GM19397 (cell line): ENCODE results near the gene GCK.
"Not testable (repeated sequence)": the region's sequence is repeated elsewhere in the genome, so short reads cannot be mapped to it uniquely, and the experiment has no call there.

ENCODE experiments used
- ATAC-seq: cut with Tn5 transposase; IDR thresholded peaks from one replicate; pipeline ENCODE4 v1.9.1; 2021; ENCODE audit warnings: mild to moderate bottlenecking, moderate library complexity; ENCODE audit not compliant: unreplicated experiment

Gene GCK

DNA sequence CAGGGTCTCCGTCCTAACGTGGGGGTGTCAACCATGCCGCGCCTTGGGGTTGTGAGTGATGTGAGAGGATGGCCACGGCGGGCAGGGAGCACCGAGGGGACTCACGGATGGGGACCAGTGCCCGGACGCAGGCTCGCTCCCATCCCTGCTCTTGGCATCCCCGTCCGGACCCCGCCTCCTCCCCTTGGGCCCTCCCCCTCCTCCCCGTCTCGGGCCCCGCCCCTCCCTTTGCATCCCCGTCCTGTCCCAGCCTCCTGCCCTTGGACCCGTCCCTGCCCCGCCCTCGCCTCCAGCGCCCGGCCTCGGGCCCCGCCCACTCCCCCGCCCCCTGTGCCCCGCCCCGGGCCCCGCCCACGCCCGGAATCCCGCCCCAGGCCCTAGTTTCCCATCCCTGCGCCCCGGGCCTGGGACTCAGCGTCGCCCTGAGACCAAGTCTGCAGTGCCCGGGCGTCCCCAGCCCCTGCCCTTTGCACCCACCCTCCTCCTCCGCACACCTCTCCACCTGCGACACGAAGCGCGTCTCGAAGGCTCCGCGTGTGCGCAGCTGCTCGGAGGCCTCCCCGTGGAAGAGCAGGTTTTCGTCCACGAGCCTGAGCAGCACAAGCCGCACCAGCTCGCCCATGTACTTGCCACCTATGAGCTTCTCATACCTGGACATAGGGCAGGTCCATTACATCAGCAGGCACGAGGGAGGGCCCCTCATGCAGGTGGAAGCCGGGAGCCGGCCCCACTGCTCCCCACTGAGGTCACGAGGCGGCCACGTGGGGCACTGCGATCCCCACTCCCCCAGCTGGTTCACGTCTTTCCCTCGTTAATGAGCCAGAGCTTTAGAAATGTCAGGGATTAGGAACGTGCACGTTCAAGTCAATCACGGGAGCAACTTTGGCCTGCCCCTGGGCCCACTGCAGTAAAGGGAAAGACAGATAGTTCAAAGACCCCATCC lies 43.0 kb downstream of the GCK start:
- ATAC-seq, result no peak

- no peak for ATAC-seq
Observed at GRCh38 chr7:44145479-44145968, 43.7 kb downstream of the GCK start.

DNA sequence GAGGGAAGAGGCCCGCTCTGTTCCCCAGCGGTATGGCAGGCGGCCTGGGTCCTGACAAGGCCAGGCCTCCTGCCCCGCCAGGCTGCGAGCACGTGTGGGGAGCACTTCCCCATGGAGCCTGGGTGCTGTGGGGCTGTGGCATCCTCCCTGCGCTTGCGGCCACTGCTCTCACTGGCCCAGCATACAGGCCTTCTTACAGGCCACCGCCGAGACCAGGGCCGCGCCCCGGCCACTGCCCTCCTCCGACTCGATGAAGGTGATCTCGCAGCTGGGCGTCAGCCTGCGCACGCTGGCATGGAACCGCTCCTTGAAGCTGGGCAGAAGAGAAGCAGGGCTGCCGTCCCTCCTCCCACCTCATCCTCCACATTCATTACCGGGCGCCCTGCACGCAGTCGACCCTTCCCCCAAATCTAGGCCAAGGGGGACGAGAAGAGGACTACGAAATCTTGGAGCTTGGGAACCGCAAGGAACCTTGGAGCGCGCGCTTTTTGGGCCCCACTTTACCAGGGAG lies 44.2 kb downstream of the GCK start:
- no peak for ATAC-seq

DNA sequence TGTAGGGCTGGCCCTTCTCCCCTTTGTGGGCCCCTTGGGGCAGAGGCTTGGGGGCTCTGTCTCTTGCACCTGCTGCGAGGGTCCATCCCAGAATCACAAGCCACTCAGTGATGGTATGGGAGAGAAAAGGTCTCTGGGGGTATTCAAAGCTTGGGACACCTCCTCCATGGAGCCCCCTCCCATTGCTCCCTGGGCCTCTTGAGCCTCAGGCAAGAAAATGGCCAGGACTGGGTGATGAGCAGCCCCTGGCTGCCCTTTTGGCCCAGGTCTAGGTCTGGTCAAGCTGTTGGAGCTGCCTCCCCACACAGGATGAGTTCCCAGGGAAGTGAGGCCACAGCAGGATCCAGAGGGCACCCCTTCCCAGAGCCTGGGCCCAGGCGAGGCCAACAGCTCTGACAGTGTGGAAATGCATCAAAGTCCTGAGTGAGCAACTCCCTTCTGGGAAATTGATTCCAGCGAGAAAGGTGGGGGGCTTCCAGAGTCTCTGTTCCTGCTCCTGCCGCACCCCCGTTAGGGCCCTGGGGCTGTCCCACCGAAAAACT lies 44.7 kb downstream of the GCK start:
- ATAC-seq, result no peak

DNA sequence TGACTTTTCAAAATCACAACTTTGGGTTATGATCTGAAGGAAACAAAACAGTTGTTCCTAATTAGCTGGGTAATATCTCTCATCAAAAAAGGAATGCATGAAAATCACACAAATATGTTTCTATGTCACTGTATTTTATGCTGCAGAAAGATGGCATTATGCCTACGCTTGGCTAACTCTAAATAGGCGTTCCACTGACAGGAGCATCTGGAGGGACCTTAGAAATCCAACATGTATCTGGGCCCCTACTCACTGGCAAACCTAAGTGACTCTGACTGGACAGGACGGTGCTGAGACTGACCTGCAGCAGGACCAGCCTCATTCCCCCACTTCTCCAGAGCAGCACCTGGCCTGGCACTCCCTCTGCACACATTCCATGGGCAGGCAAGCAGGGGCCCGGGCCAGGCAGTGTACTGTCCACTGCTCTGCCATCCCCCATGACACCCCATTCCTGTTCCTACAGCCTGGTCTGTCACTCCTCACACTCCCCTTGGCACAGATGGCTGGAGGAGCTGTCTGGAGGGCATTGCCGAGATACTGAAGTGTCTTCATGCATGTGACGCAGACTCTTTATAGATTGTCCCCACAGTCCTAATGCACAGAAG lies 45.5 kb downstream of the GCK start:
- no peak for ATAC-seq

DNA sequence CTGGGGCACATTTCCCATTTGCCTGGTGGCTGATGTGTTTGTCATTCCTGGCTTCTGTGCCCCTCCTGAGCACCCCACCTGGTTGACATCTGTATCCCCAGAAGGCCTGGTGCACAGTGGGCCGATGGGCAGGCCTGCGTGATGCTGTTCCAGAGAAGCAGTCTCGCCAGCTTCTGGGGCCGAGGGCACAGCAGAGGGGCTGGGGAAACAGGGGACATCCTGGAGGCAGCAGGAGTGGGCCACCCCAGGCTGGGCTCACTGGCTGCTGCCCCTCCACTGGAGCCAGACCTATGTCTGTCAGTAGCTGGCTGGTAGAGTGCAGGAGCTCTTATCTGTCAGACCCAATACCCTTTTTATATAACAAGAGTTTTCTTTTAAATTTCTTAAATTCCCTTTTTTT lies 47.2 kb downstream of the GCK start:
- no peak for ATAC-seq

DNA sequence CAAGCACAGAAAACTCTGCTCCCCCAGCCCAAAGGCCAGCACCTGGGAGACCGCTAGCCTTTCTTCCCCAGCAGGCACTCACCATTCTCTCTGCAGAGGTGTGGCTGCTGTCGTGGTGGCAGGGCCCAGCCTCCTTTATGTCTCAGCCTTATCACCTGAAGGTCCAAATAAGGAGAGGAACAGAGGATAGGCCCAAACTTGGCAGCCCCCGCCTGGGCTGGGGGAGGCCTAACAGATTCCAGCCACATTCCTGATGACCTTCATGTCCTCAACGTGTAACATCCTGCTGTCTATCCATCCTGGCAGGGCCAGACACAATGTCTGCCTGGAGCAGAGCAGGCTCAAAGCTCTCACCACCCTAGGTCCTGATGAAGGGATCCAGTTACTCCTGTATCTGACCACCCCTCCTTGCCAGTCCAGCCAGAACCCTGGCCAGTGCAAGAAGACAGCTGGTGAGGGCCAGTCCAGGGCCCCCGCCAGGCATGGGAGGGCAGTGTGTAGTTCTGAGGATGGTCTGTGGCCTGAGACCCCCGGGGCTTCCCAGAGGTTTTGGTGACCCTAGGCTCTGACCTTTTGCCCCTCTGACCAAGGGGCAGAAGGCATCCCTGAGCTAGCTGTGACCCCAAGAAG lies 47.9 kb downstream of the GCK start, which contains the start of gene MYL7:
Gene MYL7 (minus strand): TSS at position 112 of the 630 bp plus-strand sequence. CDS start 27 bp downstream, at position 85.
- ATAC-seq, result no peak

- ATAC-seq, result no peak
Observed at GRCh38 chr7:44140341-44140740, 48.9 kb downstream of the GCK start.

DNA sequence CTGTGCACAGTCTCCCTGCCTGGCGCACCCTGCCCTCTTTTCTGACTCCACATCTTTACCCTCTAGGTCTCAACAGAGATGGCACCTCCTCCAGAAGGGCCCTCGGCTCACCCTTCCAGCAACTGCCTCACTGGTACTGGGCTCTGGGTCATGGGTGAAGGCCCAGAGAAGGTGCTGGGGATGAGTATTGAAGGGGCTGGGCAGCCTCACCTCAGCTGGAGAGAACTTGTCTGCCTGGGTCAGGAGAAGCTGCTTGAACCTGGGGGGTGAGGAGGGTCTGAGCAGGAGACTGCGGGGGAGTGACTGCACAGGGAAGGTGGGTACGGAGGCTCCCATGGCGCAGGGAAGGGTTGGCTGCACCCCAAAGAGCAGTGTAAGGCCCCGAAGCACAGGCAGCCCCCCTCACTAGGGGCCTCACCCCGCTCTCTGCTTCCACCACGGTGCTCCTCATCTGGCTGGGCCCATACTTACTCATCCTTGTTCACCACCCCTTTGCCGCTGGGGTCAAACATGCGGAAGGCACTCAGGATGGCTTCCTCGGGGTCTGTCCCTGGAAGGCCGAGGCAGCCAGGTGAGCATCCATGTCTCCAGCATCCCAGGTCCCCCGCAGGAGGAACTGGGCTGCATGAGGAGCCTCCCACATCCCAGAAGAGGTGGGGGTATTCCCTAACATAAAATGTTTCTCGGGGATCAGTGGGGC lies 49.8 kb downstream of the GCK start:
- ATAC-seq, result no peak

DNA sequence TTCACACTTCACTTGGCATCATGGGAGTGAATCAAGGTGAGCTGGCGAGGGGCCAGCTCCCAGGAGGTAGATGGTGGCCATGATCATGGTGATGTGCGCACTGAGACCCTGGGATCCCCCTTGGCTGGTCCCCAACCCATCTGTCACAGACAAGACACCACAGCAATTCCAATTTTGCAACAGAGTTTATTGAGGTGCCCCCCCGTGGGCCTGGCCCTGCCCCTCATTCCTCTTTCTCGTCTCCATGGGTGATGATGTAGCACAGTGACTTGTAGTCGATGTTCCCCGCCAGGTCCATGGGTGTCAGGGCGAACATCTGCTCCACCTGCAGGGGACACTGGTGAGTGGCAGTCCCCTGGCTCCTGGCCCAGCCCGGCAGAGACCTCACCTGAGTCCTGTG lies 50.5 kb downstream of the GCK start:
- no peak for ATAC-seq

DNA sequence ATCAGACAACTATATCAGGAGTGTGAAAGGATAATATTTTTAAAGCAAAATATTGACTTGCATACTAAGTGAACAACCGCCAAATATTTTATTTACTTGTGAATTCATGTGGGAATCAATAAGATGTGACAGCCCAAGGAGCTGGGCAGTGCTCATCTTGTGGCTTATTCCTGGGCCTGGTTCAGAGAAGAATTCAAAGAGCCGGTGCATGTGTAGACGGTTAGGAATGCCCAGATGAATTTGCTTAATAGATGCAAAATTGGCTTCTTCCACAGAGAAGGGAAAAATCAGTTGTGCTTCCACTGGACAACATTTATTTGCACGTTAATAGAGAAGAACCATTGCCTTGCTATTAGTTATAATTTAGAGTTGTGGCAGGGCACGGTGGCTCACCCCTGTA lies 52.5 kb downstream of the GCK start:
- ATAC-seq, result no peak

DNA sequence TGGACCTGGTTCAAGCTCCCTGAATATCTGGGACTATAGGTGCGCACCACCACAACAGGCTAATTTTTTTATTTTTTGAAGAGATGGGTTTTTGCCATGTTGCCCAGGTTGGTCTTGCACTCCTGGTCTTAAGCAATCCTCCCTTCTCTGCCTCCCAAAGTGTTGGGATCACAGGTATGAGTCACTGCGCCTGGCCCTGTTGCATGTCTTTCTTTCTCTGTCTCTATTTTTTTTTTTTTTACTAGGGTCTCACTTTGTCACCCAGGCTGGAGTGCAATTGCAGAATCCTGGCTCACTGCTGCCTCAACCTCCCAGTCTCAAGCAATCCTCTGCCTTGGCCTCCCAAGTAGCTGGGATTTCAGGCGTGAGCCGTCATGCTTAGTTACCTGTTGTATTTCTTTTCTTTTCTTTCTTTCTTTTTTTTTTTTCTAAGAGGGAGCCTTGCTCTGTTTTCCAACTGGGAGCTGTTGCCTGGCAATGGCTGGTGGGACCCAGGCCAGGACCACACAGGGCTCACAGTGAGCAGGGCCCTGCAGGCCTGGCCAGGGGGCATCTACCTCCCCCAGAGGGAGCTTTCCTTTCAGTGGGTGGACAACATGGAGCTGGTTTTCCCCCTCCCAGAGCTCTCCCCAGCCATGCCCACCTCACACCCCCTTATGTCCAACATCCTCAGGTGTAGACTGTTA lies 54.2 kb downstream of the GCK start:
- no peak for ATAC-seq

DNA sequence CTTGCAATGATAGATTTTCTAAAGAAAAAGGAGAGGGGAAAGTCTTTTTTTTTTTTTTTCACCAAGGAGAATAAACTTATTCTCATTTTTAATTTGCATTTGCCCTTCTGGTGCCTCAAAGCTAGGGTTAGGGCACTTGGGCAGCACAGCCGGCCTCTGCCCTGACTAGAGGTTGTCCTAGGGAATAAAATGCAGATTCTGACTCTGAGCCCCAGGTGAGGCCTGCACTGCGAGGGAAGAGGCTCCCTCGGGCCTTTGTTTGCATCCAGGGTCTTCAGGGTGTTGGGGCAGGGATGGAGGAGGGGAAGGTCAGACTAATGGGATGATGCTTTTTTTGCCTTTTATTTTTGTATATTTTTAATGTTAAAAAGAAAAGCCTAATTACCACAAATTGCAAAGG lies 55.9 kb downstream of the GCK start:
- no peak for ATAC-seq

GRCh38 chr7:44132039-44132438 lies 57.2 kb downstream of the GCK start:
- ATAC-seq, result no peak

GRCh38 chr7:44131173-44132029 lies 57.8 kb downstream of the GCK start:
- no peak for ATAC-seq

DNA sequence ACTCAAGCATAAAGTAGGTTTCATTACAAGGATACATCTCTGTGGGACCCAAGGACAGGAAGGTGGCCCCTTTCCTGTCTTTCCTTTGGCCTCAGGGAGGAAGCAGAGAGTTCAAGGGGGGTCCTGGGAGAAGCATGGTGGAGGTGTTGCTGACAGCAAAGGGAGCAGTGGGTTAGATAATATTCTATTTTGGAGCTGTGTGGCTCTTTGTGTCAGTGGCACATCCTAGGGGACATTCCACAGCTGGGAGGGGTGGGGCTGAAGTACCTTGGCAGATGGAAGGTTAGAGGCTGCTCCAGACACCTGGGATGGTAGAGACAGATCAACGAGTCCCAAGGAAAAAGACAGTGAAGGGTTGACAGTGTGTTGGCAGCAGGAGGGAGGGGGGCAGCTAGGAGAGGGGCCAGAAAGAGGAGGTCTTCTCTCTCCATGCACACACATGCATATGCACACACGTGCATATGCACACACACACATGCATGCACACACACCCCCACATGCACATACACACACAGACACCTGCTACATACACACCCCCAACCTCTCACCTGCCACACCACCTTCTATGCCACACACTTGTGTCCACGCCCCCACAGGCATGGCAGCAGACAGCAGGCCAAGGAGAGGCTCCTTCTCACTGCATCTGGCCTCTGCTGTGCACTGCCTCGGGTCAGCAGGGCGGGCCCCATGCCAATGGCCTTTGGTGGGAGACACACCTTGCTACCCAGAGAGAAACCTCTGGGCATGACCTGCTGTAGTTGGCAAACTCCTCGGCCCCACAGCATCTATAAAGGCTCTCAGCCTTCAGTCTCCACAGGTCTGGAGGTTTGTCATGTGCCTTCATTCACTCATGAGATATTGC lies 60.3 kb downstream of the GCK start:
- ATAC-seq, result no peak

- no peak for ATAC-seq
Observed at GRCh38 chr7:44127161-44127560, 62.1 kb downstream of the GCK start.

DNA sequence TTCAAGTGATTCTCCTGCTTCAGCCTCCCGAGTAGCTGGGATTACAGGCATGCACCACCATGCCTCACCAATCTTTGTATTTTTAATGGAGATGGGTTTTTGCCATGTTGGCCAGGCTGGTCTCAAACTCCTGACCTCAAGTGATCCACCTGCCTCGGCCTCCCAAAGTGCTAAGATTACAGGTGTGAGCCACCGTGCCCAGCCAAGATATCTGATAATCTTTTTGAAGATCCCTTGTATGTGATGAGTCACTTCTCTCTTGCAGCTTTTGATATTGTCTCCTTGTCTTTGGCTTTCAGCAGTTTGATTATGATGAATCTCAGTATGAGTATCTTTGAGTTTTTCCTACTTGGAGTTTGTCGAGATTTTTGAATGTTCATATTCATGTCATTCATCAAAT lies 62.7 kb downstream of the GCK start:
- ATAC-seq, result not testable (repeated sequence)
